SK-N-SH treated with all-trans-retinoic acid at 6 μM for 48 hours (cell line): ENCODE measurements around the gene SLC25A39.

Experiments
- ATAC-seq: fragments of 200-7000 bp; cut with Tn5 transposase; 3 replicates; pipeline ENCODE4 v1.9.1; 2020; ENCODE audit warnings: mild to moderate bottlenecking, moderate library complexity
- BACH2 ChIP-seq: fragments of 250-450 bp; sonication (Bioruptor Pico); IDR thresholded peaks from 2 replicates; pipeline ENCODE4 v1.9.0; 2021; ENCODE audit warnings: mild to moderate bottlenecking, borderline replicate concordance
- ESRRG ChIP-seq: fragments of 250-450 bp; sonication (Bioruptor Pico); IDR thresholded peaks from 2 replicates; pipeline ENCODE4 v1.6.1; 2021; ENCODE audit warnings: mild to moderate bottlenecking
- GLIS3 ChIP-seq: fragments of 250-450 bp; sonication (Bioruptor Pico); IDR thresholded peaks from 2 replicates; pipeline ENCODE4 v1.5.0; 2020; ENCODE audit warnings: mild to moderate bottlenecking, moderate library complexity
- ISL1 ChIP-seq: fragments of 250-450 bp; sonication (Bioruptor Pico); IDR thresholded peaks from 2 replicates; pipeline ENCODE4 v2.1.2; 2022; ENCODE audit warnings: mild to moderate bottlenecking, moderate library complexity
- OSR1 ChIP-seq: fragments of 250-450 bp; sonication (Bioruptor Pico); IDR thresholded peaks from 2 replicates; pipeline ENCODE4 v1.8.0; 2022; ENCODE audit warnings: moderate library complexity, mild to moderate bottlenecking, inconsistent platforms
- PPARA ChIP-seq: fragments of 250-450 bp; sonication (Bioruptor Pico); IDR thresholded peaks from 2 replicates; pipeline ENCODE4 v1.5.0; 2020; ENCODE audit warnings: mild to moderate bottlenecking, borderline replicate concordance
- TOX ChIP-seq: fragments of 250-450 bp; sonication (Bioruptor Pico); IDR thresholded peaks from 2 replicates; pipeline ENCODE4 v1.8.0; 2021; ENCODE audit warnings: mild to moderate bottlenecking, moderate library complexity, borderline replicate concordance
- ZC3H10 ChIP-seq: fragments of 250-450 bp; sonication (Bioruptor Pico); IDR thresholded peaks from 2 replicates; pipeline ENCODE4 v1.5.1; 2021; ENCODE audit warnings: mild to moderate bottlenecking, moderate library complexity
- ZFP3 ChIP-seq: fragments of 250-450 bp; sonication (Bioruptor Pico); IDR thresholded peaks from 2 replicates; pipeline ENCODE4 v1.5.0; 2020; ENCODE audit warnings: mild to moderate bottlenecking, moderate library complexity
- ZNF565 ChIP-seq: fragments of 450-650 bp; formaldehyde crosslinking; conservative IDR thresholded peaks from 2 replicates; pipeline ENCODE4 v1.5.0; 2020; ENCODE audit warnings: low read depth, mild to moderate bottlenecking, moderate library complexity
- ZNF70 ChIP-seq: fragments of 450-650 bp; formaldehyde crosslinking; IDR thresholded peaks from 2 replicates; pipeline ENCODE4 v1.5.0; 2020; ENCODE audit warnings: mild to moderate bottlenecking, moderate library complexity
- ZNF8 ChIP-seq: fragments of 450-650 bp; formaldehyde crosslinking; IDR thresholded peaks from 2 replicates; pipeline ENCODE4 v1.5.0; 2020; ENCODE audit warnings: mild to moderate bottlenecking, moderate library complexity
- TF ChIP-seq, protein P1 (sequence below): fragments of 250-450 bp; sonication (Bioruptor Pico); IDR thresholded peaks from 2 replicates; pipeline ENCODE4 v1.5.0; 2020; ENCODE audit warnings: mild to moderate bottlenecking, moderate library complexity
- TF ChIP-seq, protein P2 (sequence below): fragments of 250-450 bp; sonication (Bioruptor Pico); IDR thresholded peaks from 2 replicates; pipeline ENCODE4 v1.5.1; 2020; ENCODE audit warnings: low read depth, mild to moderate bottlenecking, moderate library complexity
- TF ChIP-seq, protein P3 (sequence below): fragments of 250-450 bp; sonication (Bioruptor Pico); IDR thresholded peaks from 2 replicates; pipeline ENCODE4 v1.8.0; 2020; ENCODE audit warnings: mild to moderate bottlenecking, moderate library complexity, borderline replicate concordance
- TF ChIP-seq, protein P4 (sequence below): fragments of 250-450 bp; sonication (Bioruptor Pico); IDR thresholded peaks from 2 replicates; pipeline ENCODE4 v1.8.0; 2021; ENCODE audit warnings: low read depth, mild to moderate bottlenecking, moderate library complexity, borderline replicate concordance

Gene SLC25A39

DNA sequence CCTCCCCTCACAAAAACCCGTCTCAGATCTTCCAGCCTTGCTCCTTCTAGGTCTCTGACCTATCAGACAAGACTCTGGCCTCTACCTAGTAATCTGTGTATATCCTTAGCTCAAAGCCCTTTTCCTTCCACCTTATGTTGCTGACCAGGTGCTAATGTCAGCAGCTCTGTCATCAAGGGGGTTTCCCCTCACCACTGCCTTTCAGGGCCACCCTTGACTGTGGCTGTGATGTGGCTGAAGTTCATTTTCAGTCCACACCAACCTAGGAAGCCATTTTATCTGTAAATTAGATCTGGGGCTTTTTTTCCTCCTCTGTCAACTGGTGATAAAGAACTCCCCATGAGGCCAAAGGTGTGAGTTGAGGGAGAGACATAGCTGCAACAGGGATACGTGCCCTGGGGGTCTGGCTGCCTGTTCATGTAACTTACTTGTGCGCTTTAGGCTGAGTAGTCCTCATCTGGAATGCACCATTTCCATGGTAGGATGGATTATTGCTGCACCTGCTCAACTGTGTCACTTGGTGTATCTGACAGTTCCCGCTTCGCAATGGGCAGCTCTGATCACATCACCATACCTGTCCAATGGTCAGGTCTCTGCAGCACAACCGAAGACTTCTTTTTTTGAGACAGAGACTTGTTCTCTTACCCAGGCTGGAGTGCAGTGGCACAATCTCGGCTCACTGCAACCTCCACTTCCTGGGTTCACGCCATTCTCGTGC is 31.0 kb downstream of the SLC25A39 start:
- ATAC-seq, result no peak
- TF ChIP-seq, protein P1, sequence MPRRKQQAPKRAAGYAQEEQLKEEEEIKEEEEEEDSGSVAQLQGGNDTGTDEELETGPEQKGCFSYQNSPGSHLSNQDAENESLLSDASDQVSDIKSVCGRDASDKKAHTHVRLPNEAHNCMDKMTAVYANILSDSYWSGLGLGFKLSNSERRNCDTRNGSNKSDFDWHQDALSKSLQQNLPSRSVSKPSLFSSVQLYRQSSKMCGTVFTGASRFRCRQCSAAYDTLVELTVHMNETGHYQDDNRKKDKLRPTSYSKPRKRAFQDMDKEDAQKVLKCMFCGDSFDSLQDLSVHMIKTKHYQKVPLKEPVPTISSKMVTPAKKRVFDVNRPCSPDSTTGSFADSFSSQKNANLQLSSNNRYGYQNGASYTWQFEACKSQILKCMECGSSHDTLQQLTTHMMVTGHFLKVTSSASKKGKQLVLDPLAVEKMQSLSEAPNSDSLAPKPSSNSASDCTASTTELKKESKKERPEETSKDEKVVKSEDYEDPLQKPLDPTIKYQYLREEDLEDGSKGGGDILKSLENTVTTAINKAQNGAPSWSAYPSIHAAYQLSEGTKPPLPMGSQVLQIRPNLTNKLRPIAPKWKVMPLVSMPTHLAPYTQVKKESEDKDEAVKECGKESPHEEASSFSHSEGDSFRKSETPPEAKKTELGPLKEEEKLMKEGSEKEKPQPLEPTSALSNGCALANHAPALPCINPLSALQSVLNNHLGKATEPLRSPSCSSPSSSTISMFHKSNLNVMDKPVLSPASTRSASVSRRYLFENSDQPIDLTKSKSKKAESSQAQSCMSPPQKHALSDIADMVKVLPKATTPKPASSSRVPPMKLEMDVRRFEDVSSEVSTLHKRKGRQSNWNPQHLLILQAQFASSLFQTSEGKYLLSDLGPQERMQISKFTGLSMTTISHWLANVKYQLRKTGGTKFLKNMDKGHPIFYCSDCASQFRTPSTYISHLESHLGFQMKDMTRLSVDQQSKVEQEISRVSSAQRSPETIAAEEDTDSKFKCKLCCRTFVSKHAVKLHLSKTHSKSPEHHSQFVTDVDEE (CRISPR knock-in tag), result no peak

DNA sequence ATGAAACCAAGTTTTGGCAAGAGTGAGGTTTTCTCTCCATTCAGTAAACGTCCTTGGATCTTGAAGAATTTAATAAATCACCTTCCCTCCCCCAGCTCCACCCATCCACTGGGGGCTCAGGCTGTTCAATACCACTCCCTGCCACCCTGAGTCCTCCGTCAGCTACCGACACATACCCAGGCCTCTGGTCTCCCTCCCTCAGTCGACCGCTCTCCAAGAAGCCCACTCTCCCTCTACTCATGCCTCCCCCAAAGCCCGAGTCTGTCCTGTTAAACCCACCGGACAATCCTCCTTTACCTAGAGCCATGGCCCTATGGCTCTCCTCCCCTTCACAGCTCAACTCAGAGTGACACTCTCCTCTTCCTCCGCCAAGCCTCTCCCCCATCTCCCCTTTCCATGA is 37.0 kb downstream of the SLC25A39 start:
- ATAC-seq, result no peak
- TF ChIP-seq BACH2 (CRISPR knock-in tag), result no peak
- no peak for TF ChIP-seq PPARA
- no peak for TF ChIP-seq ZFP3 (CRISPR knock-in tag)
- TF ChIP-seq ISL1 (CRISPR knock-in tag), result no peak
- no peak for TF ChIP-seq OSR1 (CRISPR knock-in tag)
- TF ChIP-seq, protein P2, sequence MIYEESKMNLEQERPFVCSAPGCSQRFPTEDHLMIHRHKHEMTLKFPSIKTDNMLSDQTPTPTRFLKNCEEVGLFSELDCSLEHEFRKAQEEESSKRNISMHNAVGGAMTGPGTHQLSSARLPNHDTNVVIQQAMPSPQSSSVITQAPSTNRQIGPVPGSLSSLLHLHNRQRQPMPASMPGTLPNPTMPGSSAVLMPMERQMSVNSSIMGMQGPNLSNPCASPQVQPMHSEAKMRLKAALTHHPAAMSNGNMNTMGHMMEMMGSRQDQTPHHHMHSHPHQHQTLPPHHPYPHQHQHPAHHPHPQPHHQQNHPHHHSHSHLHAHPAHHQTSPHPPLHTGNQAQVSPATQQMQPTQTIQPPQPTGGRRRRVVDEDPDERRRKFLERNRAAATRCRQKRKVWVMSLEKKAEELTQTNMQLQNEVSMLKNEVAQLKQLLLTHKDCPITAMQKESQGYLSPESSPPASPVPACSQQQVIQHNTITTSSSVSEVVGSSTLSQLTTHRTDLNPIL (CRISPR knock-in tag), result no peak
- TF ChIP-seq ZNF70 (CRISPR knock-in tag), result no peak
- no peak for TF ChIP-seq GLIS3 (CRISPR knock-in tag)
- no peak for TF ChIP-seq ESRRG (CRISPR knock-in tag)
- TF ChIP-seq ZNF565 (CRISPR knock-in tag), result no peak

DNA sequence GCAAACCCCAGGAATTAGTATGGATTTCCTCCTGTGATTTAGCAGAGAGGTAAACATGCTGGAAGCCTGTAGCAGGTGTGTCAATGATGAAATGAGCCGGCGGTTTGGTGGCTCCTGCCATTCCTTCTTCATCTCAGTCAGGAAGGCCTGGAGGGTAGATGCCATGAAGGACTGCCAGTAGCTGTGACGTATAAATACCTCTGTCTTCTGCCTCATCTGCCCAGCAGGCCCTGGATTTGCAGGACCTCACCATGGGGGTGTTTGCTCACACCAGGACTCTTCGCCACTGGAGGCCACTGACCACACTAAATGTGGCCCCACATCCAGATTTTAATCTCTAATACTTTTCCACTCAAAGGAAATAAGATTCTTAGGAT is 40.6 kb downstream of the SLC25A39 start:
- no peak for TF ChIP-seq TOX (CRISPR knock-in tag)
- TF ChIP-seq GLIS3 (CRISPR knock-in tag), result no peak
- ATAC-seq, result no peak

DNA sequence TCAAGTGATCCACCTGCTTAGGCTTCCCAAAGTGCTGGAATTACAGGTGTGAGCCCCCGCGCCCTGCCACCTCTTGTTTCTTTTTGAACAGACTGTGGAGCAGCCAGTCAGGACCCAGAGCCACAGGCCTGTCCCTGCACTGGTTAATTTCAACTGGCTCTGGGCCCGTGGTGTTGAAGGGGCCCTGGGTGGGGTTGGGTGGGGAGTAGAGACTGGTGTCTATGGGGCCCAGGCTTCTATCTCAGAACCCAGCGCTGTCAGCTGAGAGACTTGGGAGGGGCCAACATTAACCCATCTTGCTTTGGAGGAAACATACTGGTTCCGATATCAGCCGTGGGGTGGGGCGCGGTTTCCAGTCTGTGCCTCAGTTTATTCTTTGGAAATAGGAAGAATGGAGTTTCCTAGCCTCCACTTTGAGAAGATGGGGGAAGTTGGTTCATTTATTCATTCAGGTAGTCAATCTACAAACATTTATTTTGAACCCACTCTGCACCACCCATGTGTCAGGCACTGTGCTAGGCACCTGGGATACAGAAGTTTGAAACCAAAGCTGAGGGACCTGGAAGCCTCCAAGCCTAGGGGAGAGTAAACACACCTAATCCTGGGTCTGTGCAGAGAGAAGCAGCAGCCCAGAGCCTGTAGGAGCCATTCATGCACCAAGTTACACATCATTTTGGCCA is 41.1 kb downstream of the SLC25A39 start:
- ATAC-seq, result no peak
- TF ChIP-seq, protein P3, sequence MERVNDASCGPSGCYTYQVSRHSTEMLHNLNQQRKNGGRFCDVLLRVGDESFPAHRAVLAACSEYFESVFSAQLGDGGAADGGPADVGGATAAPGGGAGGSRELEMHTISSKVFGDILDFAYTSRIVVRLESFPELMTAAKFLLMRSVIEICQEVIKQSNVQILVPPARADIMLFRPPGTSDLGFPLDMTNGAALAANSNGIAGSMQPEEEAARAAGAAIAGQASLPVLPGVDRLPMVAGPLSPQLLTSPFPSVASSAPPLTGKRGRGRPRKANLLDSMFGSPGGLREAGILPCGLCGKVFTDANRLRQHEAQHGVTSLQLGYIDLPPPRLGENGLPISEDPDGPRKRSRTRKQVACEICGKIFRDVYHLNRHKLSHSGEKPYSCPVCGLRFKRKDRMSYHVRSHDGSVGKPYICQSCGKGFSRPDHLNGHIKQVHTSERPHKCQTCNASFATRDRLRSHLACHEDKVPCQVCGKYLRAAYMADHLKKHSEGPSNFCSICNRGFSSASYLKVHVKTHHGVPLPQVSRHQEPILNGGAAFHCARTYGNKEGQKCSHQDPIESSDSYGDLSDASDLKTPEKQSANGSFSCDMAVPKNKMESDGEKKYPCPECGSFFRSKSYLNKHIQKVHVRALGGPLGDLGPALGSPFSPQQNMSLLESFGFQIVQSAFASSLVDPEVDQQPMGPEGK (CRISPR knock-in tag), result no peak
- TF ChIP-seq GLIS3 (CRISPR knock-in tag) (no peak), ZNF8 (no peak), TOX (CRISPR knock-in tag) (no peak), ZFP3 (CRISPR knock-in tag) (no peak), ZC3H10 (CRISPR knock-in tag) (no peak), PPARA (no peak), ZNF565 (CRISPR knock-in tag) (no peak)
- TF ChIP-seq, protein P4, sequence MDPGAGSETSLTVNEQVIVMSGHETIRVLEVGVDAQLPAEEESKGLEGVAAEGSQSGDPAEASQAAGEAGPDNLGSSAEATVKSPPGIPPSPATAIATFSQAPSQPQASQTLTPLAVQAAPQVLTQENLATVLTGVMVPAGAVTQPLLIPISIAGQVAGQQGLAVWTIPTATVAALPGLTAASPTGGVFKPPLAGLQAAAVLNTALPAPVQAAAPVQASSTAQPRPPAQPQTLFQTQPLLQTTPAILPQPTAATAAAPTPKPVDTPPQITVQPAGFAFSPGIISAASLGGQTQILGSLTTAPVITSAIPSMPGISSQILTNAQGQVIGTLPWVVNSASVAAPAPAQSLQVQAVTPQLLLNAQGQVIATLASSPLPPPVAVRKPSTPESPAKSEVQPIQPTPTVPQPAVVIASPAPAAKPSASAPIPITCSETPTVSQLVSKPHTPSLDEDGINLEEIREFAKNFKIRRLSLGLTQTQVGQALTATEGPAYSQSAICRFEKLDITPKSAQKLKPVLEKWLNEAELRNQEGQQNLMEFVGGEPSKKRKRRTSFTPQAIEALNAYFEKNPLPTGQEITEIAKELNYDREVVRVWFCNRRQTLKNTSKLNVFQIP, result no peak

DNA sequence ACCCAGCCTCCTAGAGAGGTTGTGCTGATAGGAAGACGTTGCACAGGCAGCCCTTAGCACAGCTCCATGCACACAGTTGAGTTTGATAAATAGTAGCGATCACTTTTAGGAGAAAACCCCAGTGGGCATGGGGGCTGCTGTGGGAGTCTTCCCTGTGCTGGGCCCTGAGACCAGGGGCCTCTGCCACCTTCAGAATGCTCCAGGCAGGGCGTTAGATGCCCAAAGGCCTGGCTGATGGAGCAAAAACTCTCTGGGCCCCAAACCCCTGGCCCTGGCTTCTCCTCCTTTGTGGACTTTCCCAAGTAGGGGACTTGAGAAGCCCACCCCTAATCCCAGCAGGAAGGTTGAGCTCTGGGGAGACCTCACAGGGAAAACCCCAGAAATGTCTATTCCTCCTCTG is 42.4 kb downstream of the SLC25A39 start:
- TF ChIP-seq ESRRG (CRISPR knock-in tag) (no peak), ISL1 (CRISPR knock-in tag) (no peak), TOX (CRISPR knock-in tag) (no peak), PPARA (no peak), BACH2 (CRISPR knock-in tag) (no peak), OSR1 (CRISPR knock-in tag) (no peak)
- TF ChIP-seq, protein P2 (CRISPR knock-in tag), result no peak
- ATAC-seq, result no peak
